NCI-H2029 (cell line): ENCODE measurements around the gene SLC1A7.
A peak's percentile ranks its signal among the peaks of the same experiment; 100 is the strongest.

ENCODE experiments used
- DNase-seq: peaks from one replicate; lab custom pipeline; 2025; lab: John Stamatoyannopoulos, UW

The SLC1A7 gene

DNA sequence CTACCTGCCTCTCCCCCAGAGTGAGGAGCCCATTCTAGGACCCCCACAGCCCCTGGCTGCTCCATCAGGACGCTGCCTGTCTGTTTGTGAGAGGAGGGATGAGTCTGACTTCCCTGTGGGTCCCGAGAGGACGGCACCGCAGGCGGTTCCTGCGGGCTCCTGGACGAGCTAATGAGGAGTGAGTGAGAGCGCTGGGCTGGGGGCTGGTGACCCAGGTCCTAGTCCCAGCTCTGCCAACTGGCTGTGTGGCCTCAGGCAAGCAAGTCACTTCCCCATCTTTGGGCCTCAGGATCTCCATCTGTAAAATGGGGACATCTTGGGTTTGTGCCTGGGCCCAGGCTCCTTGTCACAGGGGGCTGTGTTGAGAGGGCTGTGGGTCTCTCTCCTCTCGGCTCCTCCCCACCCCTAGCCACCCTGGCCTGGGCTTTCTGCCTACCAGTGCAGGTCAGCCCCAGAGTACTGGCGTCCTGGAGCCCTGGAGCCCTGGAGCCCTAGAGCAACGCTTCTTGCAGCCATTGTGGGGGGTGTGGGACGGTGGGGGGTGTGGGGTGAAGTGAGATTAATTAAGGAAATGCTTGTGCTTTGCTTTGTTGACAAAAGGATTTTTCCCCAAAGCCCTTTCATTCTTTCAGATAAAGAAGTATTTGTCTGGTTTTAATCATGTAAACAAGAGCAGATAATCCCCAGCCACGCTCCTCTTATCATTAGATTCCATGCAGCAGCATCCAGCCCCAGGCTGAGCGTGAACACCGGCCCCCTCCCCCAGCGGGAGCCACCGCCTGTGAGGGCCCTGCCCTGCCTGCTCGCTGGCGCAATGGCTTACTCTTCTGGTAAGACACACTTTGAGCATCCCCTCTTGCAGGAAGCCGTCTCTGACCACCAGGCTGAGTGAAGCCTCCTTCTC is 26.8 kb downstream of the SLC1A7 start:
- DNase-seq, result no peak

DNA sequence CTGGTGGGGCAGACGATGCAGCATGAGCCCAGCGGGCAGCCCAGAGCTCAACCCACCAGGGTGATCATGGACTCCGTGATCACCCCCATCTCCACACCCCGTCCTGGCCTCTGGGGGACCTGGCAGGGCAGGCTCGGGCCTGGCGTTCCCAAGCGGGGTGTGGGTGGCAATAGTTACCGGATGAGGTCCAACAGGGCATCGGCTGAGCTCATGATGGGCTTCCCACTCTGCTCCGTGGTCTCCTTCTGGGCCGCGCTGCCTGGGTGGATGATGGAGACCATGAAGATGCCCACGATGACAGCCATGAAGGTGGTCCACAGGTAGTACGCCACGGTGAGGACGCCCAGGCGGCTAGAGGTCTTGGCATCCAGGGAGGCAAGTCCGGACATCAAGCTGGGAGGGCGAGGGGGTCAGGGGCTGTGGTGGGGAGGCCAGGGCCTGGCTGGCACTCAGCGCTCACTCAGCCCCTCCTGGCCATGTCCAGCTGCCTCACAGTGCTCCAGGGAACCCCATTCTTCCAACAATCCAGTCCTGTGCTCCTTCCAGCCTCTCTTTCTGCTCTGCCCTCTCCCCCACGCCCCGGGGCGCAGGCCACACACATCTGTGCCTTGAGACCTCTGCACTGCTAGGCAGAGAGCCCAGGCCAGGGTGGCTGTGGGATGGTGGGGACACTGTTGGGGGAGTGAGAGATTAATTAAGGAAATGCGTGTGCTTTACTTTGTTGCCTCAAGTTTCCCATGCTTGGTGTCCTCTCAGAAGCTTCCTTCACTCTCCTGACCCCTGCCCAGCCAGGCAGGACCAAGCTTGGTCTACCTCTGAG is 27.6 kb downstream of the SLC1A7 start:
- no peak for DNase-seq

DNA sequence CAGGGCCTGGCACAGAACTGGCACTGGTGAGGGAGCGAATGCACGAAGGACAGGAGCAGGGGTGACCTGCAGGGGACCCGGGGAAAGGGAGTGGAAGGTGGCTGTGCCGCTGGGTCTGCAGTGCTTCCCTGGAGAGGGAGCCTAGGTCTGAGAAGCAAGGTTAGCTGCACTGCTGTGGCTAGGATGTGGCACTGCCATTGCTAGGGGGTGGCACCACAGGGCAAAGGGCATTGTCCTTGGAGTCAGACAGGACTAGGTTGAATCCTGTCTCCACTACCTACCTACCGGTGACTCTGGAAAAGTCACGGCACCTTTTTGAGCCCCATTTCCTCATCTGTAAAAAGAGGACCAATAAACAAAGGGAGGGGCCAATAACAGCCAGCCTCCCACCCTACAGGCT is 28.3 kb downstream of the SLC1A7 start:
- no peak for DNase-seq

DNA sequence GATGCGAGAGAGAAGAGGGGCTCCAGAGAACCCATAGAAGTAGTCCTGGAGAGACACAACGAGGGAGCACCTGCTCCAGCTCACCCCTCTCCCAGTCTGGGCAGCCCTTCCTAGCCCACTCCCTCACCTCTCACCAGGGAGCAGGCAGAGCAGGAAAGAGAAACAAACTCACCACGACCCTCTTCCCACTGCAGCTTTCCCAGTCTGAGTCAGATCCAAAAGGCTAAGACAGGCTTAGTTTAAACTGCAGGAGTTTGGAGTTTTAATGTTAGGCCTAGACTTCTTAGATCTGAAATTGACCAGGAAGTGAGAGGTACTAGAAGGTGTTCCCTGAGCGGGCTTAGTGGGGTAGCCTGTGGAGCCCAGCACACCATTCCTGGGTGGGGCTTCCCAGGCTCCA is 29.6 kb downstream of the SLC1A7 start:
- no peak for DNase-seq

DNA sequence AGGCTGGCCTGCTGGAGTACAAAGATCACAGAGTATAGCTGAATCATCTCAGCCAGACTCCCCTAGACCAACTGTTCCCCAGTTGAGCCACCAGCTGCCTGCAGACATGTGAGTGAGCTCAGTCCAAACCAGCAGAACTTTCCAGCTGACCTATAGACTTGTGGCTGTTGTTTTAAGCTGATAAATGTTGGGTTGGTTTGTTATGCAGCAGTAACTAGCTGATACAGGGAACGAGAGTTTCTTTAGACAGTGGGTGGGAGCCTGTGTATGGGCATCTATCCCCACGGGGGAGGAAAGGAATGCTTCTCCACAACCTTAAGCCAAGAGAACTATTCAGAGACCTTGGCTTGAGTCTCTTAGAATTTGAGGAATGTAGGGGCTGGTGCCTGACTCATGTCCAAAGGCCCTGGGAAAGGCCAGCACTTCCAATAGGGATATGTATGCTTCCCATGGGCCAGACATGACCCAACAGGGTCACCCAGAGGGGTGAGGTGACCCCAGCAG is 30.1 kb downstream of the SLC1A7 start:
- no peak for DNase-seq

DNA sequence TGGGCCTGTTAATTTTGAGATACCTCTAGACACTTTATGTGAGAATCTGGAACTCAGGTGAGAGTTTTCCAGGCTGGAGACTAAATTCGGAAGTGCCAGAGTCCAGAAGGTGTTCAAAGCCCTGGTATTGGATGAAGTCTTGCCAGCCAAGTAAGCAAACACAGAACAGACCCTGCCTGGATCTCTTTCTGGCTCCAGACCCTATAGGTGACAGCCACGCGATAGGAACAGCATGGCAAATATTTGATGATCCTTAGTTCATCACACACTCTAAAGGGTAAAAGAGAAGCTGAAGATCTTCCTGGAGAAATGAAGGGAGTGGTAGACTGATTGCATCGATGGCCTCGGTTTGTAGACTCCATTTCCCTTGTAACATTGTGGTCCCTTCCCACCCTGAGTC is 30.7 kb downstream of the SLC1A7 start:
- no peak for DNase-seq

DNA sequence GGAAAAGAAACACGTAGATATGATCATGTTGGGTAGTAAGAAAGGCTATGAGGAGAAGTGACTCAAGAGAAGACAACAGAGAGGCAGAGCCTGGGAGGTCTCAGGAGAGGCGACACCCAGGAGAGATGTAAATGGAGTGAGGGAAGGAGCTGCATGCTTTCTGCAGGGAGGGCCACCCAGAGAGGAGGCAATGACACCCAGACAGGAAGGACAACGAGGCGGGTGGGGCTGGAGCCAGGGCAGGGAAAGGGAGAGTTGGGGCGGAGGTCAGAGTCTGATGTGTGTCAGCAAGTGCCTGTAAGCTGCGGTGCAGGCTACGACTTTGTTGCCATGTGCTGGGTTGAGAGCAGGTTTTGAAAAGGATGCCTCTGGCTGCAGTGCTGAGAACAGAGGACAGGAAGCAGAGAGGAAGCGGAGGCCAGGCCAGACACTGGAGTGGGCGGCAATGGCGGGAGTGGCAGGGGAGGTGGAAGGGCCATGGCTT is 31.3 kb downstream of the SLC1A7 start:
- no peak for DNase-seq

DNA sequence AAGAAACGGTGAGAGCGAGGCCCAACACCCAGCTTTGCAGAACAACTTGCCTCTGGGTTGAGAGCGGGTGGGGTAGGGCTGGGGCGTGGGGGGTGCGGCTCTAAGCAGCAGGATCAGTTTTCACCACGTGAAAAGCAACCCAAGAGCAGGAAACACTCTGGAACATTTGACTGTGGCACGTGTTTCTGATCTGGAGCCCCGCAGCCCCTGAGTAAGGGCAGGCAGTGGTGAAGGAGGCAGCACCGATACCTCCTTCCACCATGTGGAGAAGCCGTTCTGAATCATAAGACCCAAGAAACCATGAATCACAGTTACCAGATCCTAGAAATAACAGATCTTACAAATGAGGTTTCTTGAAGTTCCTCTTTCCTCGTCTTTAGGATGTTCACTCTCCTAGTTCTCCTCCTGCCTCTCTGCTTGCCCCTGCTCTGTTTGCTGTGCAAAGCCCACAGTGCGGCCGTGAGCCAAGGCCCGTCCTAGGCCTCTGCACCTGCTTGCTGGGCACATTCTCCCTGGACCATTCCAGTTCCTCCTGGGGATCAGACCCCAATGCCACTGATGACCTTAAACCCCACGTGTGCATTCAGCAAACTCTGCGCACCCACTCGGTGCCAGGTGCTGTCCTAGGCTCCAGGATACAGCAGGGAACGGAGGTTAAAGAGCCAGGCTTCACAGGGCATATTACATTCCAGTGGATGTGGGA is 31.9 kb downstream of the SLC1A7 start:
- peak; percentile 56 for DNase-seq

DNA sequence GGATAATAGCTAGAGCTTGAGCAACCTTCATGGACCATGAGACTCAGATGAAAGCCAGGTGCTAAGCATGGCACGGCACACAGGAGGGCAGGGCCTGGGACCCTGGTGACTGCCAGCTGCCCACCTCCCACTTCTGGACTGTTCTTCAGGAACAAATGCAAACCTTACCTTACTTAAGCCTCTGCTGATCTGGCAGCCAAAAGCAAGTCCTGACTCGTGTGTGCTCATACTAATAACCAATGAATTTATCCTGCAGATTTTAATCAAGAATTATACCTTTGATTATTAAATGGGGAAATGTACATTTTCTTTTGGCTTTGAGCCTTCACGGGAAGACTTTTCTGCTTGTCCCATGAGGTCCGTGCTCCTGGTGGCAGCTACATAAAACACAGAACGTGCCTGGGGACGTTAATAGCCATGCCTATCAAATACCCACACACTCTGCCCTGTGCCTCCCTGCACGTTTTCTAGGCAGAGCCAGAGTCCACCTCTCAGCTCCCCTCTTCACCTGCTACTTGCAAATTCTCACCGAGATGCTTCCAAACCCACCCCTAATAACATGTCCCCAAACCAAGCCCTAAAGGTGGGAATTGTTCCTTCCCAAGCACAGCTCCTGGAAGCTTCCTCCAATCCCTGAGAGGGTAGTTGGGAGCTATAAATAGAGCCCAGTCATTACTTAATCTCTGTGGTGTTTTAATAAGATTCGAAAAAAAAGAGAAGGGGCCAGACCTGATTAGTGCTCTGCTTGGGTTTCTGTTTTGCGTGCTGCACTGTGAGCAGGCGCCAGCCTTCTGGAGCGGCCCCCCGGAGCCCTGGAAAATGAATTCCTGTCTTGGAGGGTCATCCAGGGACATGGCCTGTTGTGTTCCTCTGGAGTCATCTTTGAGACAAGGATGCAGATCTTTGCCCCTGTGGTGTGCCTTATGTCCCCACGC is 33.5 kb downstream of the SLC1A7 start:
- DNase-seq, result no peak

DNA sequence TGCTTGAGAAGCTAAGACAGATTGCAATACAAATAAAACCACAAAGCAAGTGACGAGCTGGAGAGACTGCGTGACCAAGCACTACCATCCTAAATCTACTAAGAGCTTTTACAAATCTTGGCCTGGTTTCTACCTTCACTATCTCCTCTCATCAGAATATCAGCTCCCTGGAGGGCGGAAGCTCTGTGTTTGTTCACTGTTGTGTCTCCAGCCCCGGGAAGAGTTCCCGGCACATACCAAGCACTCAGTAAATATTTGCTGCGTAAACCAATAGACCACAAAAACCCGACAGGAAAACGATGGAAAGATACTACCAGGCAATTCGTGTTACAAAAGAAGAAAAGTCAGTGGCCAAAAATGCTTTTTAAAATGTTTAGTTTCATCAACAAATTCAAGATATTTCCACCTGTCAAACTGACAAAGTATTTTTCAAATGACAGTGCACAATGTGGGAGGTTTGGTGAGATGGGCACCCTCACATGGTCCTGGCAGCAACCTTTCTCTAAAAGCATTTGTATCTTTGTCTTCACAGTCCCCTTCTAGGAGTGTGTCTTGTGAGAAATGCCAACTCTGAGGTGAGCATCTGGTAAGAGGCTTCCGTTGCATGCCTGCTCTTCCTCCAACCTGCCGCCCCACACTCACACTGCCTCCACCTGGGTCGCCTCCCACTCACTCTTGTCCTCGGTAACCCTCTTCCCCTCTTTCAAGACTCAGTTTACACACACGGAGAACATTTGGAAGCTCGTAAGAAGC is 34.7 kb downstream of the SLC1A7 start:
- DNase-seq, result peak; percentile 92

DNA sequence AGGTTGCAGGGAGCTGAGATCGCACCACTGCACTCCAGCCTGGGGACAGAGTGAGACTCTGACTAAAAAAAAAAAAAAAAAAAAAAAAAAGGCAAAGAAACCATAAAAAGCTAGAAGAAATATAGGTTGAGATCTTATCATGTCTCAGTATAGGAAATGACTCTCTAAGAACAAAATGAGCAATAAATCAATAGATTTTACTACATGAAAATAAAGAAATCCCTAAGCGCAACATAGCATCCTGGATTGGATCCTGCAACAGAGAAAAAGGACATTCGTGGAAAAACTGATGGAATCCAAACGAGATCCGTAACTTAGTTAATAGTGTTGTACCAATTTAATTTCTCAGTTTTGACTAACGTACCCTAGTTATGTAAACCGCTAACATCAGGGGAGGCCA is 35.3 kb downstream of the SLC1A7 start:
- no peak for DNase-seq

DNA sequence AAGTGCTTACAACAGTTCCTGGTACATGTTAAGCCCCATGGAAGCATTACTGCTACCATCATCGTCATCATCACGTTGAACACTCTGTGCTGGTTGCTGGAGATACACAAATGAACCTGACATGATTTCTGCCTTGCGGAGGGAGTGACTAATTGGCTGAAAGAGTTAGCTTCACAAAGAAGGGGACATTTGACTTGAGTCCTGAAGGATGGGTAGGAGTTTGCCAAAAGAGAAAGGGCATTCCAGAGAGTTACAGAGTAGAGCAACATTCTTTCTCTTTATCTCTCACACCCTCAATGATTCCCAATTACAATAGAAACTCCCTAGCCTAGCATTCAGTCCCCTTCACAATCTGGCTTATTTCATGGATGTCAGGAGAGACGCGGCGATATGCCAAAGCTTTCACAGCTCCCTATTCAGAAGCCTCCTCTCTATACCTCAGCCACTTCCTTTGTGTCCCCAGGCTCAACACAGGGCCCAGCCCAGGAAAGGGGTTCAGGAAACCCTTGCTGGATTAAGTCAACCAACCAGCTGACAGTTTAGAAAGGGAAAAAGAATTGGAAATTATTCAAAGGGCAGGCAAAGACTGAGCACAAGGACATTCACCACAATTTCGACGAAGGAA is 38.0 kb downstream of the SLC1A7 start:
- DNase-seq, result no peak

DNA sequence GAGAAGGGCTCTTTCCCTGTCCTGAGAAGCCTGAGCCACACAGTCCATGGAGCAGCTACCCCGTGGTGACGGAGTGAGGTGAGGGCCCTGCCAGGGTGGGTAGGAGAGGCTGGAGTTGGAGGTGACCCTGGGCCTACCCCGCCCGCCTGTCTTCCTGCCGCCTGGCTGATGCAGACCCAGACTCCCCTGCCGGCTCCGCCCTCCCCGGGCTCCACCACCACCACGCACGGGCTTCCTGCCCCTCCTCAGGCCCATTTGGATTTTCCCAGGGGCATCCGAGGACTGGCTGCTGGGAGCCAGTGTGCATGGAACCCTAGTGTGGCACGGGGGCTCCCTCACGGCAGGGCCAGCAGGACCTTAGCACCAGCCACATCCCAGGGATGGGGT is 47.9 kb downstream of the SLC1A7 start:
- no peak for DNase-seq

DNA sequence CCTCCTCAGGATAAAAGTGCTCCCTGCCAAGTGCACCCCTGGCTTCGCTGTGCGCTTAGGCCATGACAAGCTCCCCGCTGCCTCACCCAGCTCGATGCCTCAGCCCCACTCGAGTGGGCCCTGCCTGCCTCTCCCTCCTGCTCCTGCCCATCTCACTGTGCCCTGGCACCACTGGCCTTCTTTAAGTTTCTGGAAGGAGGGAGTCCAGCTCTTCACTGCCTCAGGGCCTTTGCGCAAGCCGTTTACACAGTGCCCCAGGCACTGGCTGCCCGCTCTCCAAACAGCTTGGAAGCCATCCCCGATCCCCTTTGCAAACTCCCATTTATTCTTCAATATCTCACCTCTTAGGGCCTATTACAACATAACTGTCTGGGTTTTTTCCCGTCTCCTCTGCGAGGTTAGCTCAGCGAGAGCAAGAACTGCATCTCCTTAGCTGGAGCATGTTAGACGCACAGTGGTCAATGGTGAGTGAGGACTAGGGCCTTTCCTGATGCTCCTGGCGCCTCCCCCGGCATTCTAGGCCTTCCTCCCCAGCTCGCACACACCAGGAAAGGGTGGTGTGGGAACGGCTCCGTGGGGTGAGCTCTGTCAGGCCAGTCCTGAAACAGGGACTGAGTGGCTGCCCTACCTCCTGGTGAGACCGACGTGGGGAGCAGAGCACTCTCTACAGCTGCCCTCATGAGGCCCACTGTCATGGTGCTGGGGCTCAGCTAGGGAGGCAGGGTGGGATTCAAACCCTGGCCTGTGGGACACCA is 48.5 kb downstream of the SLC1A7 start:
- no peak for DNase-seq

DNA sequence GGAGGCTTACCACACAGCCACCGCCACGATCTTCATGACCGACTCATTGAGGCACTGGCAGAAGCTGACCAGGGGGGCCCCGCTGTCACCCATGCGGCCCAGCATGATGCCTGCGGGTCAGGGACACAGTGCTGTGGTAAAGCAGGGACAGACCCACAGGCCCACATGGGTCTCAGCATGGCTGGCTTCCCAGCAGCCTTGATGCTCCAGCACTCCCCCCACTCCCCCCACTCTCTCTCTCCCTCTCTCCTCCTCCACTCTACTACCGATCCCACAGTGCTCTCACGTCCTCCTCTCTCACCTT is 49.0 kb downstream of the SLC1A7 start:
- no peak for DNase-seq

DNA sequence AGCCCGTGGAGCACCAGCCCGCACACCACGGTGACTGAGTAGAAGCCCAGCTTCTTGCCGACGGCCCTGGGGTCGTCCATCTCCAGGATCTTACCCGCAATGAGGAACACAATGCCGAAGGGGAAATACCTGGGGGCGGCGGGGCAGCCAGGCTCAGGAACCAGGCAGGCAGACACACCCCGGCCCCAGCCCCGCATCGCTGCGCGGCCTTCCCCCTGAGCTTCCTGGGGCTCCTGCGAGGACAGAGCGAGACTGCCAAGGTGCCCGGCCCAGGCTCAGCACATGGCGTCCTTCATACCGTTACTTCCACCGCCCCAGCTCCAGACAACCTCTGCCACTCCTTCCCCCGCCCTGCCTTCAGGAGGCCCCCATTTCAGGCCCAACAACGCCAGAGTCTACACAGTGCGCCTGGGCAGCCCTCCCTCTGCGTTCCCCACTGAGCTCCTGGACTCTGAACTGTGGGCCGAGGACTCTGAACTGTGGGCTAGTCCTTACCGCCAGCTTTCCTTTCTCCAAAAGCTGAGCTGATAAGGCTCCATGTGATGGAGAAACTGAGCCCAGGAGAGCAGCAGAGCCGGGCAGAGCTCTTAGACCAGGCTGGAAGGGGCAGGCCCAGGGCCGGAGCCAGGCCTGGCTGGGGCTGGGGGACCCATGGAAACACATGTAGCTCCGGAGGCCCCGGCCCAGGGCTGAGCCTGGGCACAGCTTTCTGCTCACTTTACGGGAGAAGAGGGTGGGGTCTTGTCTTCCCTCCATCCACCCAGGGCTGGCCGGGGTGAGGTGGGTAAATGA is 49.6 kb downstream of the SLC1A7 start:
- DNase-seq, result no peak

DNA sequence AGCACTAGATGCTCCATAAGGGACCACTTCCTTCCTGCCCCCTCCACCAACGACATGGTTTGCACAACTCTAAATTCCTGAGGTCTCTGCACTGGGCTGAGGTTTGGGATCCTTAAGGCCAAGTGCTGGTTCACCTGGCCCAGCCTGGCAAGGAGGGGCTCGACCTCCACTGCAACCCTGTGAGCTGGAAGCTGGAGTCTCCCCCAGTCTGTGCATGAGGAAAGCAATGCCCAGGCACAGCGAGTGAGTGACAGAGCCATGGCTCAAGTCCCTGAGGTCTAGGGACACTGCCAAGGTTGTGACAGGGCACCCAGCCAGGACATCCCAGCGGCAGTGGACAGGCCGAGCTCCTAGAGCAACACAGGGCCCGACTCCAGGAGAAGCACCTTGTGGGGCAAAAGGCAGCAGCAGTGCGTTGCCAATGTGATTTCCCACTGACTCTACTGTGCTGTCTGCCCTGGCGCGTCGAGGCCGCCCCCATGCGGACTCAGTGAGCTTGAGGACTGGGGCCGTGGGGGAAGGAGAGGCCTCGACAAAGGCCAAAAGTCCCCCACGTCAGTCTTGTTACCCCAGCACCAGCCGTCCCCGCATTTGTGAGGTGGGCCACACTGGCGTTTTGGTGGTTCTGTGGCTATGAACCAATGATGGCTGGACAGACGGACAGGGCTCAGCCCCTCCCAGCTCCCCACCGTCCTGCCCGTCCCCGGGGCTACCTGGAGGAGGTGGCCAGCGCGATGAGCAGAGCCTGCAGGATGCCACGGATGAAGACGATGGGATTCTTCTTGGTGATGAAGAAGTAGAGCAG is 50.4 kb downstream of the SLC1A7 start:
- no peak for DNase-seq
